GM23338 (cell line): ENCODE data around the gene WNT6. TPM values are rescaled to one million over a fixed set of nuclear protein-coding genes. Genes with fewer than 3 reads are reported as not detected.

ENCODE experiments used
- ATAC-seq: fragments of 200-7000 bp; cut with Tn5 transposase; 3 replicates; pipeline ENCODE4 v1.9.1; 2020
- DNase-seq: peaks from one replicate; pipeline ENCODE4 v3.0.0-alpha.2; 2015; ENCODE audit warnings: low spot score
- H2AFZ ChIP-seq: fragments of 200-600 bp; sonication (generic); 2 replicates; pipeline ENCODE4 v1.8.0; 2016; ENCODE audit warnings: antibody characterized with exemption, mild to moderate bottlenecking, moderate library complexity
- H3F3A ChIP-seq: fragments of 200-600 bp; sonication (generic); replicated peaks from 2 replicates; pipeline ENCODE4 v1.8.0; 2017; ENCODE audit warnings: antibody characterized with exemption, mixed run types, low read depth
- H3K27ac ChIP-seq: fragments of 200-600 bp; sonication (generic); 2 replicates; pipeline ENCODE4 v1.6.1; 2016; ENCODE audit warnings: low read depth
- H3K27me3 ChIP-seq: fragments of 200-600 bp; sonication (generic); 2 replicates; pipeline ENCODE4 v1.8.0; 2016; ENCODE audit warnings: mild to moderate bottlenecking, mixed run types, moderate library complexity; ENCODE audit not compliant: insufficient read depth
- H3K36me3 ChIP-seq: fragments of 200-600 bp; sonication (generic); 2 replicates; pipeline ENCODE4 v1.8.0; 2016; ENCODE audit warnings: mild to moderate bottlenecking; ENCODE audit not compliant: insufficient read depth
- H3K4me1 ChIP-seq: fragments of 200-600 bp; sonication (generic); 2 replicates; pipeline ENCODE4 v1.8.0; 2016; ENCODE audit warnings: mild to moderate bottlenecking, moderate library complexity; ENCODE audit not compliant: insufficient read depth
- H3K4me2 ChIP-seq: fragments of 200-600 bp; sonication (generic); 2 replicates; pipeline ENCODE4 v1.7.1; 2017; ENCODE audit warnings: mixed run types
- H3K4me3 ChIP-seq: fragments of 200-600 bp; sonication (generic); 2 replicates; pipeline ENCODE4 v1.6.1; 2016; ENCODE audit warnings: mixed run types
- H3K79me2 ChIP-seq: fragments of 200-600 bp; sonication (generic); replicated peaks from 2 replicates; pipeline ENCODE4 v1.8.0; 2017; ENCODE audit warnings: mild to moderate bottlenecking; ENCODE audit not compliant: insufficient read depth
- H3K9me2 ChIP-seq: fragments of 200-600 bp; sonication (generic); 2 replicates; pipeline ENCODE4 v1.8.0; 2017; ENCODE audit not compliant: insufficient read depth
- H4K20me1 ChIP-seq: fragments of 200-600 bp; sonication (generic); replicated peaks from 2 replicates; pipeline ENCODE4 v1.8.0; 2017; ENCODE audit warnings: mild to moderate bottlenecking; ENCODE audit not compliant: insufficient read depth
- H3K27ac Mint-ChIP-seq: 2 replicates; pipeline ENCODE4 v1.8.0; 2020; ENCODE audit warnings: inconsistent platforms, mild to moderate bottlenecking, moderate library complexity, mixed read lengths
- H3K27me3 Mint-ChIP-seq: 3 replicates; pipeline ENCODE4 v1.8.0; 2022; ENCODE audit warnings: low read depth, mild to moderate bottlenecking, moderate library complexity, mixed read lengths, inconsistent platforms; ENCODE audit not compliant: insufficient read depth, poor library complexity
- H3K36me3 Mint-ChIP-seq: 3 replicates; pipeline ENCODE4 v1.8.0; 2021; ENCODE audit warnings: low read depth, mild to moderate bottlenecking, inconsistent platforms, moderate library complexity, mixed read lengths
- H3K4me1 Mint-ChIP-seq: 3 replicates; pipeline ENCODE4 v1.8.0; 2020; ENCODE audit warnings: mild to moderate bottlenecking, inconsistent platforms, mixed read lengths
- H3K4me3 Mint-ChIP-seq: 3 replicates; pipeline ENCODE4 v1.8.0; 2021; ENCODE audit warnings: moderate library complexity, mild to moderate bottlenecking, inconsistent platforms, mixed read lengths
- H3K9me3 Mint-ChIP-seq: 3 replicates; pipeline ENCODE4 v1.8.0; 2020; ENCODE audit warnings: moderate library complexity, mild to moderate bottlenecking, inconsistent platforms, mixed read lengths
- CREB1 ChIP-seq: fragments of 250-450 bp; sonication (Bioruptor Pico); IDR thresholded peaks from 2 replicates; pipeline ENCODE4 v1.5.0; 2020; ENCODE audit warnings: low read depth, mild to moderate bottlenecking, moderate library complexity
- ETS1 ChIP-seq: IDR thresholded peaks from 2 replicates; pipeline ENCODE4 v1.6.1; 2016; ENCODE audit warnings: antibody characterized with exemption
- EZH2 ChIP-seq: fragments of 200-600 bp; sonication (generic); IDR thresholded peaks from one replicate; pipeline ENCODE4 v1.8.0; 2017; ENCODE audit warnings: antibody characterized with exemption, mild to moderate bottlenecking, low read depth; ENCODE audit not compliant: unreplicated experiment
- EZH2phosphoT487 ChIP-seq: fragments of 200-600 bp; sonication (generic); IDR thresholded peaks from one replicate; pipeline ENCODE4 v1.8.1; 2018; ENCODE audit warnings: antibody characterized with exemption; ENCODE audit not compliant: unreplicated experiment
- JUNB ChIP-seq: IDR thresholded peaks from one replicate; pipeline ENCODE4 v1.6.1; 2016; ENCODE audit warnings: antibody characterized with exemption; ENCODE audit not compliant: unreplicated experiment
- NANOG ChIP-seq: IDR thresholded peaks from 2 replicates; pipeline ENCODE4 v1.6.1; 2016; ENCODE audit warnings: antibody characterized with exemption, borderline replicate concordance
- POLR2AphosphoS5 ChIP-seq: IDR thresholded peaks from 2 replicates; pipeline ENCODE4 v1.6.1; 2016; ENCODE audit warnings: antibody characterized with exemption, low read depth
- REST ChIP-seq: IDR thresholded peaks from one replicate; pipeline ENCODE4 v1.6.1; 2018; ENCODE audit warnings: antibody characterized with exemption; ENCODE audit not compliant: unreplicated experiment
- STAT1 ChIP-seq: IDR thresholded peaks from one replicate; pipeline ENCODE4 v1.6.1; 2016; ENCODE audit warnings: antibody characterized with exemption; ENCODE audit not compliant: unreplicated experiment
- ZNF114 ChIP-seq: fragments of 250-450 bp; sonication (Bioruptor Pico); IDR thresholded peaks from 2 replicates; pipeline ENCODE4 v1.5.0; 2020; ENCODE audit warnings: mild to moderate bottlenecking, moderate library complexity
- ZNF331 ChIP-seq: fragments of 250-450 bp; sonication (Bioruptor Pico); IDR thresholded peaks from 2 replicates; pipeline ENCODE4 v1.5.0; 2020; ENCODE audit warnings: low read depth, mild to moderate bottlenecking, moderate library complexity
- ZNF462 ChIP-seq: fragments of 250-450 bp; sonication (Bioruptor Pico); IDR thresholded peaks from 2 replicates; pipeline ENCODE4 v1.5.0; 2020; ENCODE audit warnings: mild to moderate bottlenecking, moderate library complexity
- polyA plus RNA-seq: library from polyadenylated mRNA; unstranded; fragments of >200 nt; fragmentation: Nextera tagmentation; extraction: Ambion mirVana; gene quantifications from 2 replicates; pipeline ENCODE4 v1.2.1, GENCODE V29; 2016
- total RNA-seq: library from RNA; depleted of rRNA; stranded (reverse); fragments of >200 nt; shearing (Covaris generic); gene quantifications from 2 replicates; pipeline ENCODE4 v1.2.3, GENCODE V29; 2014
- TF ChIP-seq, protein P1 (sequence below), 2 experiments: fragments of 200-600 bp in 1 of 2; sonication (generic) in 1 of 2; conservative IDR thresholded peaks; 2 replicates each; pipeline versions ENCODE4 v1.5.1 to v1.6.1; 2016 to 2017; ENCODE audit warnings: antibody characterized with exemption in 2 of 2, low read depth in 2 of 2, mild to moderate bottlenecking in 2 of 2, moderate library complexity in 1 of 2

WNT6 gene
- total and polyA plus RNA-seq, 2 experiments from 2014 or later, result not detected

GRCh38 chr2:218819093-218819492, 40.5 kb upstream of the WNT6 start:
- Histone ChIP-seq H3K27me3 (no peaks in the 10 kb centered on the region), H3K4me3 (no peak overlapping the region), H3K4me2 (no peak overlapping the region), H3F3A (no peaks in the 10 kb centered on the region), H3K36me3 (no peaks in the 10 kb centered on the region), H3K27ac (no peak overlapping the region), H2AFZ (no peak overlapping the region), H3K4me1 (no peaks in the 10 kb centered on the region), H4K20me1 (no peaks in the 10 kb centered on the region), H3K9me2 (no peaks in the 10 kb centered on the region), H3K79me2 (no peaks in the 10 kb centered on the region)
- DNase-seq, result no peak
- ATAC-seq, result no peak
- TF ChIP-seq EZH2, result no peak
- no peak for TF ChIP-seq ETS1
- TF ChIP-seq POLR2AphosphoS5, result no peak
- TF ChIP-seq EZH2phosphoT487, result no peak
- no peak for TF ChIP-seq REST
- TF ChIP-seq, protein P1, sequence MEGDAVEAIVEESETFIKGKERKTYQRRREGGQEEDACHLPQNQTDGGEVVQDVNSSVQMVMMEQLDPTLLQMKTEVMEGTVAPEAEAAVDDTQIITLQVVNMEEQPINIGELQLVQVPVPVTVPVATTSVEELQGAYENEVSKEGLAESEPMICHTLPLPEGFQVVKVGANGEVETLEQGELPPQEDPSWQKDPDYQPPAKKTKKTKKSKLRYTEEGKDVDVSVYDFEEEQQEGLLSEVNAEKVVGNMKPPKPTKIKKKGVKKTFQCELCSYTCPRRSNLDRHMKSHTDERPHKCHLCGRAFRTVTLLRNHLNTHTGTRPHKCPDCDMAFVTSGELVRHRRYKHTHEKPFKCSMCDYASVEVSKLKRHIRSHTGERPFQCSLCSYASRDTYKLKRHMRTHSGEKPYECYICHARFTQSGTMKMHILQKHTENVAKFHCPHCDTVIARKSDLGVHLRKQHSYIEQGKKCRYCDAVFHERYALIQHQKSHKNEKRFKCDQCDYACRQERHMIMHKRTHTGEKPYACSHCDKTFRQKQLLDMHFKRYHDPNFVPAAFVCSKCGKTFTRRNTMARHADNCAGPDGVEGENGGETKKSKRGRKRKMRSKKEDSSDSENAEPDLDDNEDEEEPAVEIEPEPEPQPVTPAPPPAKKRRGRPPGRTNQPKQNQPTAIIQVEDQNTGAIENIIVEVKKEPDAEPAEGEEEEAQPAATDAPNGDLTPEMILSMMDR (conservative IDR thresholded peaks at IDR 0.05; ENCODE audit: low read depth in 2 of 2), result no peak
- no peak for TF ChIP-seq CREB1 (CRISPR knock-in tag)
- no peak for TF ChIP-seq ZNF114 (CRISPR knock-in tag)
- TF ChIP-seq STAT1, result no peak
- TF ChIP-seq ZNF462 (CRISPR knock-in tag), result no peak
- no peak for TF ChIP-seq JUNB
- no peak for TF ChIP-seq ZNF331 (CRISPR knock-in tag)
- no peak for TF ChIP-seq NANOG
- Mint-ChIP-seq H3K27ac (no peak overlapping the region), H3K9me3 (no peaks in the 10 kb centered on the region), H3K4me3 (no peak overlapping the region), H3K36me3 (no peaks in the 10 kb centered on the region), H3K4me1 (peaks cover 13% of the 10 kb centered on the region), H3K27me3 (peaks cover 5% of the 10 kb centered on the region)
